GM18519 (cell line): ENCODE results near the gene COL4A6.

Experiments
- ATAC-seq: cut with Tn5 transposase; IDR thresholded peaks from one replicate; pipeline ENCODE4 v1.9.1; 2021; ENCODE audit warnings: mild to moderate bottlenecking, moderate library complexity; ENCODE audit not compliant: unreplicated experiment, low FRiP score

The COL4A6 gene

DNA sequence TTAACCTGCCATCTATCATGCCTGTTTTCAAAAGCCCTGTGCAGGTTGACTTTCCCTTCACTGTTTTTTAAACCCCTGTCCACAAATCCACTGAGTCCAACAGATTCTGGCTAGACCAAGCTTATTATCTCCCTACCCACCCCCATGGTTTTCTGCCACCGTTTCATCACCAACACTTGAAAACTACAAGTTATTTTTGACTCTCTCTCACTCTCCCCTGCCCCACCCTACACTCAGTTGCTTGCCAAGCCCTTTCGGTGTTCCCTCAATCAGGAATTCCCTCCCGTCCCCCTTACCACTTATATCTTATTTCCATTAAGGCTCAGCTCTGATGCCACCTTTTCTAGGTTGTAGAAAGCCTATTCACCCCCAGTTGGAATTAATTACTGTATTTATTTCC is 316.9 kb downstream of the COL4A6 start:
- ATAC-seq: no peak

DNA sequence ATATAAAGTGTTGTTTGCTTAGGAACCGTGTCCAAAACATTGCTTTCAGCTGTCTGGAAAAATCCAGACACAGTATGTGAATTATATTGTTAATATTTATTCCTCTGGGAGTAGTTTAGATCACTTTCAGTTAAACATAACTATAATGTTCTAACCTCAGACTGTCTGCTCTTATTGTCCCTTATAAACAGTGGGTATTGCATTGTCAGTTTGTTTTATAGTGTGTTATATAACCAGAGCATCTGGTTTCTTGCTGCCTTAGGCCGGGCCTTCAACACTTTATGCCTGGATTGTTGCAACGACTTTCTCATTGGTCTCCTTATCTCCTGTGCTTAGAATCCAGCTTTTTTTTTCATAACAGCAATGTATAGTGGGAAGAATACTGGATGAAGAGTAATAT is 320.2 kb downstream of the COL4A6 start:
- no peak for ATAC-seq

DNA sequence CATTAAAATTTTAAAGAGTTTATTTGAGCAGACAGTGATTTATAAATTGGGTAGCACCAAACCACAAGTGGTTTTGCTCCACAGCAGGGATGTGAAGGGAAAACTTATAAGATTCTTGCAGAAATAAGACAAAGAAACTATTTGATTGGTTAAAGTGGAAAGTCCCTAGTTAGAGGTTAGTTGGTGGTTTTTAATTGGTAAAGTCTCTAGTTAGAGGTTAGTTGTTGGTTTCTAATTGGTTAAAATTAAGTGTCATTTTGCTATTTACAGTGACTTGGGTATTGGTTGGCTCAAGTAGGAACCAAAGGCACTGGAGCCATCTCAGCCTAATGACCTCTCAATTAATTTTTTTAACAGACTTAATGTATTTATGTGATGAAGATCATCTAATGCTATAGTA is 323.7 kb downstream of the COL4A6 start:
- no peak for ATAC-seq
